Measurements from ENCODE around the gene ATP2A3.

DNA sequence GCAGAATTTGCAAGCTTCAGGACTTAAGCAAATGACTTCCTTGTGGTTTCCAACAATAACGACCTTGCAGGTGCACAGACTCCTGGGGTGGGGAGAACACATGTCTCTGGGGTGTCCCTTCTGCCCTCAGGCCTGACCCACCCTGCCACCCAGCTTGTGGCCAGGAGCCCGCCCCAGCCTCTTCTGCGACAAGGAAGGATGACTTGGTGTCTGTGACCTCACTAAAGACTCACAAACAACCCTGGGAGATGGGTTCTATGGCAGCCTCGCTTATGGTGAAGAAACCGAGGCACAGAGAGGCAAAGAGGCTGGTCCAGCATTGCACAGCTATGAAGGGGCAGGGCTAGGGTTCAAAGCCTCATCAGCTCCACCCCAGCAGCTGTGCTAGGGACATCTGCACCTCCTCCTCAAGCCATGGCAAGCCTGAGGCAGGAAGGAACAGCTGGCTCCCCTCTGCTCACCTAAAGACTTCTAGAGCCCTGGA, 2.6 kb downstream of the ATP2A3 start:
- TF ChIP-seq, protein P1, sequence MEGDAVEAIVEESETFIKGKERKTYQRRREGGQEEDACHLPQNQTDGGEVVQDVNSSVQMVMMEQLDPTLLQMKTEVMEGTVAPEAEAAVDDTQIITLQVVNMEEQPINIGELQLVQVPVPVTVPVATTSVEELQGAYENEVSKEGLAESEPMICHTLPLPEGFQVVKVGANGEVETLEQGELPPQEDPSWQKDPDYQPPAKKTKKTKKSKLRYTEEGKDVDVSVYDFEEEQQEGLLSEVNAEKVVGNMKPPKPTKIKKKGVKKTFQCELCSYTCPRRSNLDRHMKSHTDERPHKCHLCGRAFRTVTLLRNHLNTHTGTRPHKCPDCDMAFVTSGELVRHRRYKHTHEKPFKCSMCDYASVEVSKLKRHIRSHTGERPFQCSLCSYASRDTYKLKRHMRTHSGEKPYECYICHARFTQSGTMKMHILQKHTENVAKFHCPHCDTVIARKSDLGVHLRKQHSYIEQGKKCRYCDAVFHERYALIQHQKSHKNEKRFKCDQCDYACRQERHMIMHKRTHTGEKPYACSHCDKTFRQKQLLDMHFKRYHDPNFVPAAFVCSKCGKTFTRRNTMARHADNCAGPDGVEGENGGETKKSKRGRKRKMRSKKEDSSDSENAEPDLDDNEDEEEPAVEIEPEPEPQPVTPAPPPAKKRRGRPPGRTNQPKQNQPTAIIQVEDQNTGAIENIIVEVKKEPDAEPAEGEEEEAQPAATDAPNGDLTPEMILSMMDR (IDR thresholded peaks at IDR 0.05), result no peak
- no peak for TF ChIP-seq POLR2A (IDR thresholded peaks at IDR 0.05)

Data from adrenal gland (tissue), 5 donors.